ENCODE results near the gene C1QTNF7. TPM values are rescaled to one million over a fixed set of nuclear protein-coding genes. Genes with fewer than 3 reads are reported as not detected.

The C1QTNF7 gene
- total and polyA plus RNA-seq, 12 donors: 0.30 to 2.7 (median 1.5) TPM

GRCh38 chr4:15489551-15489950 lies 61.7 kb downstream of the C1QTNF7 start:
- H3K4me3 ChIP-seq: no peak overlapping the region
- 89 to 95% methylated on average over 2 of the region's 2 CpGs for WGBS, 2 donors
- TF ChIP-seq, protein P1, sequence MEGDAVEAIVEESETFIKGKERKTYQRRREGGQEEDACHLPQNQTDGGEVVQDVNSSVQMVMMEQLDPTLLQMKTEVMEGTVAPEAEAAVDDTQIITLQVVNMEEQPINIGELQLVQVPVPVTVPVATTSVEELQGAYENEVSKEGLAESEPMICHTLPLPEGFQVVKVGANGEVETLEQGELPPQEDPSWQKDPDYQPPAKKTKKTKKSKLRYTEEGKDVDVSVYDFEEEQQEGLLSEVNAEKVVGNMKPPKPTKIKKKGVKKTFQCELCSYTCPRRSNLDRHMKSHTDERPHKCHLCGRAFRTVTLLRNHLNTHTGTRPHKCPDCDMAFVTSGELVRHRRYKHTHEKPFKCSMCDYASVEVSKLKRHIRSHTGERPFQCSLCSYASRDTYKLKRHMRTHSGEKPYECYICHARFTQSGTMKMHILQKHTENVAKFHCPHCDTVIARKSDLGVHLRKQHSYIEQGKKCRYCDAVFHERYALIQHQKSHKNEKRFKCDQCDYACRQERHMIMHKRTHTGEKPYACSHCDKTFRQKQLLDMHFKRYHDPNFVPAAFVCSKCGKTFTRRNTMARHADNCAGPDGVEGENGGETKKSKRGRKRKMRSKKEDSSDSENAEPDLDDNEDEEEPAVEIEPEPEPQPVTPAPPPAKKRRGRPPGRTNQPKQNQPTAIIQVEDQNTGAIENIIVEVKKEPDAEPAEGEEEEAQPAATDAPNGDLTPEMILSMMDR (IDR thresholded peaks at IDR 0.05): no peak
- H3K27ac ChIP-seq: peak overlapping the region in 7 of 10 donors; percentile 14 to 63 (median 39)
- intact Hi-C loops (cut with DNase I): loop anchor here in 1 of 10 donors (10.0 kb wide), 1 partner anchor 395 kb away; no protein-coding TSS in a partner anchor
- peaks cover 0 to 12% (median 8%) of the 10 kb centered on the region in 9 donors for H3K4me1 ChIP-seq
- peaks cover 0 to 37% (median 0%) of the 10 kb centered on the region in 11 donors for H3K9me3 ChIP-seq
- ATAC-seq (peak in 5 of 8 donors; percentile 21 to 40 (median 32)), DNase-seq (no peak)
- H3K27me3 ChIP-seq: no peaks in the 10 kb centered on the region
- peaks cover 0 to 61% (median 0%) of the 10 kb centered on the region in 9 donors for H3K36me3 ChIP-seq

DNA sequence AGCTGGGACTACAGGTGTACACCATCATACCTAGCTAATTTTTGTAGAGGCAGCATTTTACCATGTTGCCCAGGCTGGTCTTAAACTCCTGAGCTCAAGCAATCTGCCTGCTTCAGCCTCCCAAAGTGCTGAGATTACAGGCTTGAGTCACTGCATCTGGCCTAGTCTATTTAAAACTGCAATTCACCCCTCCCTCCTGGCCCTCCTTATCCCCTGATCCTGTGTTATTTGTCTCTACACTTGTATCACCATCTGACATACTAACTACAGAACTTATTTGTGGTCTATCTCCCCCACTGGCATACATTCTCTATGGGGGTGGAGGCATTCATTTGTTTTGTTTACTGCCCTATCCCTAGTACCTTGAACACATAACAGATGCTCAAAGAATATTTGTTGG lies 65.6 kb downstream of the C1QTNF7 start:
- H3K4me3 ChIP-seq: no peak overlapping the region
- H3K27ac ChIP-seq: peak overlapping the region in 2 of 10 donors; percentile 2 to 16
- intact Hi-C loops (cut with DNase I): loop anchor here in 1 of 10 donors (10.0 kb wide), 1 partner anchor 151 kb away; no protein-coding TSS in a partner anchor
- DNase-seq: no peak
- peaks cover 0 to 23% (median 10%) of the 10 kb centered on the region in 9 donors for H3K4me1 ChIP-seq
- peaks cover 0 to 14% (median 5%) of the 10 kb centered on the region in 11 donors for H3K9me3 ChIP-seq
- TF ChIP-seq, protein P1 (IDR thresholded peaks at IDR 0.05): no peak
- peak in 7 of 8 donors; percentile 27 to 80 (median 47) for ATAC-seq
- H3K36me3 ChIP-seq: peaks cover 0 to 28% (median 0%) of the 10 kb centered on the region in 9 donors
- no peaks in the 10 kb centered on the region for H3K27me3 ChIP-seq

DNA sequence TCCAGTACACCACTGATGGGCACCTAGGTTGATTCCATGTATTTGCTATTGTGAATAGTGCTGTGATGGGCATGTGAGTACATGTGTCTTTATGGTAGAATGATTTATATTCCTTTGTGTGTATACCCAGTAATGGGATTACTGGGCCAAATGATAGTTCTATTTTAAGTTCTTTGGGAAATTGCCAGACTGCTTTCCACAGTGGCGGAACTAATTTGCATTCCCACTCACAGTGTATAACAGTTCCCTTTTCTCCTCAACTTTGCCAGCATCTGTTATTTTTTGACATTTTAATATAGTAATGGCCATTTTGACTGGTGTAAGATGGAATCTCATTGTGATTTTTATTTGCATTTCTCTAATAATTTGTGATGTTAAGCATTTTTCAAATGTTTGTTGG lies 67.8 kb downstream of the C1QTNF7 start:
- intact Hi-C loops (cut with DNase I): loop anchor here in 1 of 10 donors (10.0 kb wide), 1 partner anchor 149 kb away; no protein-coding TSS in a partner anchor
- ATAC-seq: peak in 4 of 8 donors; percentile 19 to 57 (median 47)
- H3K27ac ChIP-seq: no peak overlapping the region
- H3K4me1 ChIP-seq: peaks cover 0 to 23% (median 10%) of the 10 kb centered on the region in 9 donors
- TF ChIP-seq, protein P1 (IDR thresholded peaks at IDR 0.05): no peak
- 48 to 49% methylated on average over 1 of the region's 1 CpG for WGBS, 2 donors
- peaks cover 0 to 8% (median 5%) of the 10 kb centered on the region in 11 donors for H3K9me3 ChIP-seq
- H3K36me3 ChIP-seq: peaks cover 0 to 9% (median 0%) of the 10 kb centered on the region in 9 donors
- no peaks in the 10 kb centered on the region for H3K27me3 ChIP-seq
- no peak for DNase-seq
- no peak overlapping the region for H3K4me3 ChIP-seq

Other genes starting within 250 kb of the C1QTNF7 start
- gene CC2D2A, start 41.8 kb downstream of the C1QTNF7 start, total RNA-seq: 10 to 100 TPM in 3 of 10 donors, 1 to 10 TPM in 7; 4.0 to 10.8 (median 8.3) TPM
- gene CC2D2A, start 41.8 kb downstream of the C1QTNF7 start, polyA plus RNA-seq: 1 to 10 TPM; 3.2 to 5.0 TPM
- gene FBXL5, start 227.3 kb downstream of the C1QTNF7 start, total RNA-seq: 100 to 1,000 TPM in 1 of 10 donors, 10 to 100 TPM in 9; 63.2 to 102 (median 77.3) TPM
- gene FBXL5, start 227.3 kb downstream of the C1QTNF7 start, polyA plus RNA-seq: 10 to 100 TPM; 32.8 to 35.7 TPM